ENCODE data around the gene HSBP1L1. TPM values are rescaled to one million over a fixed set of nuclear protein-coding genes. Genes with fewer than 3 reads are reported as not detected.

Gene HSBP1L1
- total and polyA plus RNA-seq, 2 of the 13 experiments (the other 11 are each of a cell fraction or from before 2014, with no cell fraction given): 22.6 to 45.1 TPM

DNA sequence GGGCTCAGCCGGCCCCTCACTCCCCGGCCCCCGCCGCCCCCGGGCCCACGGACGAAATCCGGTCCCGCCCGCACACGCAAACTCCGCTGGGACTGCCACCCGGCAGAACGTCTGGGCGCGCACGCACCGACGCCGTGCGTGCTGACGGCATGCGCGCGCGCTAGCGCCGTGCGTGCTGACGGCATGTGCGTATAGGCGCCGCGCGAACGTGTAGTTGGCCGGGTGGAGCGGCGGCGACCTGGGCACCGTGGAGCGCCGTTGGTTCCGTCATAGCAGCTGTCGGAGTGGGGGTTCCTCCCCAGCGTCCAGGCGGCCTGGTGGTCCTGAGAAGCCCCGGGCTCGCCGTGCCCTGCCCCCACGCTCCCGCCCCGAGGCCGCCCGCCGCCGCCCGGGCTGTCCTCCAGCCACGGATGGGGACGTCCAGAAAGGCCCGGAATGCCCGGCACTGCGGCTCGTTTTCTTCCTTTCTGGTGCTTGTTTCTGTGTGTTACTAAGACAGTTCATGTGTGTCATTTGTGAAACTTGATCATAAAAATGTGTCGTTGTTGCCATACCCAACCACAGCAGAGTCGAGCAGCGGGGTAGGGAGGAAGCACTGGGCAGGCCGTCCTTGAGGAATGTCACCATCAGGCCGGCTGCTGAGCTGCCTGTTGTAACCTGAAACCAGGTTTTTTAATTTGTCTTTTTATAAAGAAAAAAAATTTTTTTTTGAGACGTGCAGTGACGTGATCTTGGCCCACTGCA lies 24.2 kb downstream of the HSBP1L1 start, which contains the start of gene TXNL4A (continued):
- TF ChIP-seq MTERF4 (CRISPR knock-in tag; IDR thresholded peaks at IDR 0.05) (peak; percentile 65; the same call in 1 of the 2 replicates), KDM5B (CRISPR knock-in tag; IDR thresholded peaks at IDR 0.05; ENCODE audit: borderline replicate concordance) (peak; percentile 89), ARID2 (CRISPR knock-in tag; IDR thresholded peaks at IDR 0.05; ENCODE audit: borderline replicate concordance) (0 out of 2 replicates have a peak, but pooled peaks have one; percentile 9), ZNF160 (CRISPR knock-in tag; IDR thresholded peaks at IDR 0.05) (no peak), HMGXB4 (CRISPR knock-in tag; IDR thresholded peaks at IDR 0.05; ENCODE audit: borderline replicate concordance in 1 of 2, low read depth in 1 of 2) (peak; percentile 80 to 88), ZNF709 (CRISPR knock-in tag; IDR thresholded peaks at IDR 0.05) (no peak; the same call in 1 of the 2 replicates), POLR2A (IDR thresholded peaks at IDR 0.05; ENCODE audit: insufficient read depth in 1 of 2, low read depth in 2 of 2, low read length in 2 of 2) (peak; percentile 80 to 95), NR2C2 (CRISPR knock-in tag; IDR thresholded peaks at IDR 0.05; ENCODE audit: borderline replicate concordance) (peak; percentile 37; the same call in 1 of the 2 replicates), SMARCE1 (IDR thresholded peaks at IDR 0.05; ENCODE audit: borderline replicate concordance) (no peak), ZNF33B (CRISPR knock-in tag; IDR thresholded peaks at IDR 0.05) (0 out of 2 replicates have a peak, but pooled peaks have one; percentile 21), ZNF230 (CRISPR knock-in tag; IDR thresholded peaks at IDR 0.05) (peak; percentile 82), SALL2 (CRISPR knock-in tag; IDR thresholded peaks at IDR 0.05) (peak; percentile 82), ATF7-NPFF (CRISPR knock-in tag; IDR thresholded peaks at IDR 0.05; ENCODE audit: low read depth) (peak; percentile 73), GFI1 (CRISPR knock-in tag; IDR thresholded peaks at IDR 0.05; ENCODE audit: borderline replicate concordance) (0 out of 2 replicates have a peak, but pooled peaks have one; percentile 29), ZNF691 (CRISPR knock-in tag; IDR thresholded peaks at IDR 0.05; ENCODE audit: borderline replicate concordance, low read depth) (0 out of 2 replicates have a peak, but pooled peaks have one; percentile 42), DR1 (CRISPR knock-in tag; IDR thresholded peaks at IDR 0.05) (peak; percentile 83), ZNF747 (CRISPR knock-in tag; IDR thresholded peaks at IDR 0.05; ENCODE audit: borderline replicate concordance) (peak; percentile 87; the same call in 1 of the 2 replicates)
- TF ChIP-seq, protein P1, sequence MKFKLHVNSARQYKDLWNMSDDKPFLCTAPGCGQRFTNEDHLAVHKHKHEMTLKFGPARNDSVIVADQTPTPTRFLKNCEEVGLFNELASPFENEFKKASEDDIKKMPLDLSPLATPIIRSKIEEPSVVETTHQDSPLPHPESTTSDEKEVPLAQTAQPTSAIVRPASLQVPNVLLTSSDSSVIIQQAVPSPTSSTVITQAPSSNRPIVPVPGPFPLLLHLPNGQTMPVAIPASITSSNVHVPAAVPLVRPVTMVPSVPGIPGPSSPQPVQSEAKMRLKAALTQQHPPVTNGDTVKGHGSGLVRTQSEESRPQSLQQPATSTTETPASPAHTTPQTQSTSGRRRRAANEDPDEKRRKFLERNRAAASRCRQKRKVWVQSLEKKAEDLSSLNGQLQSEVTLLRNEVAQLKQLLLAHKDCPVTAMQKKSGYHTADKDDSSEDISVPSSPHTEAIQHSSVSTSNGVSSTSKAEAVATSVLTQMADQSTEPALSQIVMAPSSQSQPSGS (CRISPR knock-in tag; IDR thresholded peaks at IDR 0.05): peak; percentile 84
- TF ChIP-seq, protein P2, sequence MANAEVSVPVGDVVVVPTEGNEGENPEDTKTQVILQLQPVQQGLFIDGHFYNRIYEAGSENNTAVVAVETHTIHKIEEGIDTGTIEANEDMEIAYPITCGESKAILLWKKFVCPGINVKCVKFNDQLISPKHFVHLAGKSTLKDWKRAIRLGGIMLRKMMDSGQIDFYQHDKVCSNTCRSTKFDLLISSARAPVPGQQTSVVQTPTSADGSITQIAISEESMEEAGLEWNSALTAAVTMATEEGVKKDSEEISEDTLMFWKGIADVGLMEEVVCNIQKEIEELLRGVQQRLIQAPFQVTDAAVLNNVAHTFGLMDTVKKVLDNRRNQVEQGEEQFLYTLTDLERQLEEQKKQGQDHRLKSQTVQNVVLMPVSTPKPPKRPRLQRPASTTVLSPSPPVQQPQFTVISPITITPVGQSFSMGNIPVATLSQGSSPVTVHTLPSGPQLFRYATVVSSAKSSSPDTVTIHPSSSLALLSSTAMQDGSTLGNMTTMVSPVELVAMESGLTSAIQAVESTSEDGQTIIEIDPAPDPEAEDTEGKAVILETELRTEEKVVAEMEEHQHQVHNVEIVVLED (CRISPR knock-in tag; IDR thresholded peaks at IDR 0.05; ENCODE audit: borderline replicate concordance): peak; percentile 99
- TF ChIP-seq, protein P3, sequence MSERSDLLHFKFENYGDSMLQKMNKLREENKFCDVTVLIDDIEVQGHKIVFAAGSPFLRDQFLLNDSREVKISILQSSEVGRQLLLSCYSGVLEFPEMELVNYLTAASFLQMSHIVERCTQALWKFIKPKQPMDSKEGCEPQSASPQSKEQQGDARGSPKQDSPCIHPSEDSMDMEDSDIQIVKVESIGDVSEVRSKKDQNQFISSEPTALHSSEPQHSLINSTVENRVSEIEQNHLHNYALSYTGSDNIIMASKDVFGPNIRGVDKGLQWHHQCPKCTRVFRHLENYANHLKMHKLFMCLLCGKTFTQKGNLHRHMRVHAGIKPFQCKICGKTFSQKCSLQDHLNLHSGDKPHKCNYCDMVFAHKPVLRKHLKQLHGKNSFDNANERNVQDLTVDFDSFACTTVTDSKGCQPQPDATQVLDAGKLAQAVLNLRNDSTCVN (CRISPR knock-in tag; IDR thresholded peaks at IDR 0.05; ENCODE audit: borderline replicate concordance): peak; percentile 38; the same call in 1 of the 2 replicates

All from HepG2 (cell line).